ENCODE data around the gene RAB8A.

The RAB8A gene

GRCh38 chr19:16142032-16142580, 30.4 kb downstream of the RAB8A start:
- no peak for TF ChIP-seq CTCF (IDR thresholded peaks at IDR 0.05; ENCODE audit: low read depth, low read length, missing control alignments)
- DNase-seq (ENCODE audit: extremely low read depth, low read depth), result no peak
- no peak overlapping the region for H3K4me3 ChIP-seq (replicated peaks; ENCODE audit: low read depth, low read length)

- DNase-seq (ENCODE audit: extremely low read depth, low read depth), result no peak
- no peak within 1 kb of the TSS for H3K4me3 ChIP-seq (replicated peaks; ENCODE audit: low read depth, low read length)
- TF ChIP-seq CTCF (IDR thresholded peaks at IDR 0.05; ENCODE audit: low read depth, low read length, missing control alignments), result no peak
Measured at GRCh38 chr19:16143399-16144215, 31.9 kb downstream of the RAB8A start, which contains the start of gene HSH2D. HSH2D (plus strand) TSS chr19:16143685; CDS start chr19:16148751, 5,066 bp downstream.

GRCh38 chr19:16144216-16144581, 32.5 kb downstream of the RAB8A start:
- TF ChIP-seq CTCF (IDR thresholded peaks at IDR 0.05; ENCODE audit: low read depth, low read length, missing control alignments), result no peak
- H3K4me3 ChIP-seq (replicated peaks; ENCODE audit: low read depth, low read length), result no peak overlapping the region
- no peak for DNase-seq (ENCODE audit: extremely low read depth, low read depth)

- H3K4me3 ChIP-seq (replicated peaks; ENCODE audit: low read depth, low read length), result no peak overlapping the region
Measured at GRCh38 chr19:16146112-16146511, 34.4 kb downstream of the RAB8A start.

GRCh38 chr19:16148443-16149229, 36.9 kb downstream of the RAB8A start:
- DNase-seq (ENCODE audit: extremely low read depth, low read depth), result no peak
- TF ChIP-seq CTCF (IDR thresholded peaks at IDR 0.05; ENCODE audit: low read depth, low read length, missing control alignments), result no peak
- no peak overlapping the region for H3K4me3 ChIP-seq (replicated peaks; ENCODE audit: low read depth, low read length)

More at GRCh38 chr19:16146112-16146511, 34.4 kb downstream of the RAB8A start:
- DNase-seq (ENCODE audit: extremely low read depth, low read depth), result no peak
- no peak for TF ChIP-seq CTCF (IDR thresholded peaks at IDR 0.05; ENCODE audit: low read depth, low read length, missing control alignments)

- no peak for TF ChIP-seq CTCF (IDR thresholded peaks at IDR 0.05; ENCODE audit: low read depth, low read length, missing control alignments)
- DNase-seq (ENCODE audit: extremely low read depth, low read depth), result no peak
- H3K4me3 ChIP-seq (replicated peaks; ENCODE audit: low read depth, low read length), result no peak overlapping the region
Measured at GRCh38 chr19:16153582-16154336, 42.1 kb downstream of the RAB8A start.

Measured in HFF-Myc (cell line).